SK-N-SH treated with all-trans-retinoic acid at 6 μM for 48 hours (cell line): ENCODE results near the gene RAE1.

Experiments
- ATAC-seq: fragments of 200-7000 bp; cut with Tn5 transposase; 3 replicates; pipeline ENCODE4 v1.9.1; 2020; ENCODE audit warnings: mild to moderate bottlenecking, moderate library complexity
- ARNTL ChIP-seq: fragments of 450-650 bp; formaldehyde crosslinking; IDR thresholded peaks from 2 replicates; pipeline ENCODE4 v1.5.0; 2020; ENCODE audit warnings: low read depth, mild to moderate bottlenecking, moderate library complexity, borderline replicate concordance
- BACH2 ChIP-seq: fragments of 250-450 bp; sonication (Bioruptor Pico); IDR thresholded peaks from 2 replicates; pipeline ENCODE4 v1.9.0; 2021; ENCODE audit warnings: mild to moderate bottlenecking, borderline replicate concordance
- CSDC2 ChIP-seq: fragments of 250-450 bp; sonication (Bioruptor Pico); IDR thresholded peaks from 2 replicates; pipeline ENCODE4 v1.5.0; 2020; ENCODE audit warnings: mild to moderate bottlenecking, moderate library complexity
- ESRRG ChIP-seq: fragments of 250-450 bp; sonication (Bioruptor Pico); IDR thresholded peaks from 2 replicates; pipeline ENCODE4 v1.6.1; 2021; ENCODE audit warnings: mild to moderate bottlenecking
- GLIS3 ChIP-seq: fragments of 250-450 bp; sonication (Bioruptor Pico); IDR thresholded peaks from 2 replicates; pipeline ENCODE4 v1.5.0; 2020; ENCODE audit warnings: mild to moderate bottlenecking, moderate library complexity
- ISL1 ChIP-seq: fragments of 250-450 bp; sonication (Bioruptor Pico); IDR thresholded peaks from 2 replicates; pipeline ENCODE4 v2.1.2; 2022; ENCODE audit warnings: mild to moderate bottlenecking, moderate library complexity
- OSR1 ChIP-seq: fragments of 250-450 bp; sonication (Bioruptor Pico); IDR thresholded peaks from 2 replicates; pipeline ENCODE4 v1.8.0; 2022; ENCODE audit warnings: moderate library complexity, mild to moderate bottlenecking, inconsistent platforms
- POU6F1 ChIP-seq: fragments of 250-450 bp; sonication (Bioruptor Pico); IDR thresholded peaks from 2 replicates; pipeline ENCODE4 v1.8.0; 2021; ENCODE audit warnings: low read depth, mild to moderate bottlenecking, moderate library complexity, borderline replicate concordance
- SNAI2 ChIP-seq: fragments of 250-450 bp; sonication (Bioruptor Pico); IDR thresholded peaks from 2 replicates; pipeline ENCODE4 v1.5.0; 2020; ENCODE audit warnings: mild to moderate bottlenecking, moderate library complexity
- TCF4 ChIP-seq: fragments of 250-450 bp; sonication (Bioruptor Pico); IDR thresholded peaks from 2 replicates; pipeline ENCODE4 v1.8.0; 2021; ENCODE audit warnings: mild to moderate bottlenecking, moderate library complexity, borderline replicate concordance
- TOX ChIP-seq: fragments of 250-450 bp; sonication (Bioruptor Pico); IDR thresholded peaks from 2 replicates; pipeline ENCODE4 v1.8.0; 2021; ENCODE audit warnings: mild to moderate bottlenecking, moderate library complexity, borderline replicate concordance
- TSHZ2 ChIP-seq: fragments of 250-450 bp; sonication (Bioruptor Pico); IDR thresholded peaks from 2 replicates; pipeline ENCODE4 v1.5.0; 2020; ENCODE audit warnings: mild to moderate bottlenecking, moderate library complexity
- ZC3H10 ChIP-seq: fragments of 250-450 bp; sonication (Bioruptor Pico); IDR thresholded peaks from 2 replicates; pipeline ENCODE4 v1.5.1; 2021; ENCODE audit warnings: mild to moderate bottlenecking, moderate library complexity
- ZFP3 ChIP-seq: fragments of 250-450 bp; sonication (Bioruptor Pico); IDR thresholded peaks from 2 replicates; pipeline ENCODE4 v1.5.0; 2020; ENCODE audit warnings: mild to moderate bottlenecking, moderate library complexity
- ZFP30 ChIP-seq: fragments of 450-650 bp; formaldehyde crosslinking; IDR thresholded peaks from 2 replicates; pipeline ENCODE4 v1.5.0; 2022; ENCODE audit warnings: mild to moderate bottlenecking, moderate library complexity
- ZNF565 ChIP-seq: fragments of 450-650 bp; formaldehyde crosslinking; conservative IDR thresholded peaks from 2 replicates; pipeline ENCODE4 v1.5.0; 2020; ENCODE audit warnings: low read depth, mild to moderate bottlenecking, moderate library complexity
- ZNF70 ChIP-seq: fragments of 450-650 bp; formaldehyde crosslinking; IDR thresholded peaks from 2 replicates; pipeline ENCODE4 v1.5.0; 2020; ENCODE audit warnings: mild to moderate bottlenecking, moderate library complexity
- ZNF8 ChIP-seq: fragments of 450-650 bp; formaldehyde crosslinking; IDR thresholded peaks from 2 replicates; pipeline ENCODE4 v1.5.0; 2020; ENCODE audit warnings: mild to moderate bottlenecking, moderate library complexity
- TF ChIP-seq, protein P1 (sequence below): fragments of 250-450 bp; sonication (Bioruptor Pico); IDR thresholded peaks from 2 replicates; pipeline ENCODE4 v1.8.0; 2020; ENCODE audit warnings: mild to moderate bottlenecking, moderate library complexity, borderline replicate concordance
- TF ChIP-seq, protein P2 (sequence below): fragments of 250-450 bp; sonication (Bioruptor Pico); IDR thresholded peaks from 2 replicates; pipeline ENCODE4 v1.5.1; 2020; ENCODE audit warnings: low read depth, mild to moderate bottlenecking, moderate library complexity

The RAE1 gene

DNA sequence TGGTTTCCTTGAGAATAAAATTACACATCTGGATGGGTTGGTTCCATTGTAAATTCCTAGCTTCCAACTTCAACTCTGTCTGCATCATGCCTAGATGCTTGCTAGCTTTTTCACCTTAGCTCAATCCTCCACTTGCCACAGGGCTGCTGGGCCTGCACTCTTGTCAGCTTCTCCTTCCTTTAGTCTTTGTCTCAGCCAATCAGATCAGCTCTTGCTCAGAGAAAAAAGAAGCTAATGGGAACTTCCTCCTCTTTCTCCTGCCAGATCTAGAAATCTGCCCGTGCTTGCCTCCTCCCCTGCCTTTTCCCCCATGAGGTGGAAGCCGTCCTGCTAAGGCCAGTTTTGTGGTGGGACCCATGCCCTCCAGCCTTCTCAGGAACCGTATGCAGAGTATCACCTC is 18.5 kb downstream of the RAE1 start:
- TF ChIP-seq TOX (CRISPR knock-in tag) (no peak), ZC3H10 (CRISPR knock-in tag) (no peak), ZNF8 (CRISPR knock-in tag) (no peak), POU6F1 (CRISPR knock-in tag) (no peak), BACH2 (CRISPR knock-in tag) (no peak), ZNF565 (no peak), TCF4 (CRISPR knock-in tag) (no peak), GLIS3 (CRISPR knock-in tag) (no peak), OSR1 (no peak)
- TF ChIP-seq, protein P1, sequence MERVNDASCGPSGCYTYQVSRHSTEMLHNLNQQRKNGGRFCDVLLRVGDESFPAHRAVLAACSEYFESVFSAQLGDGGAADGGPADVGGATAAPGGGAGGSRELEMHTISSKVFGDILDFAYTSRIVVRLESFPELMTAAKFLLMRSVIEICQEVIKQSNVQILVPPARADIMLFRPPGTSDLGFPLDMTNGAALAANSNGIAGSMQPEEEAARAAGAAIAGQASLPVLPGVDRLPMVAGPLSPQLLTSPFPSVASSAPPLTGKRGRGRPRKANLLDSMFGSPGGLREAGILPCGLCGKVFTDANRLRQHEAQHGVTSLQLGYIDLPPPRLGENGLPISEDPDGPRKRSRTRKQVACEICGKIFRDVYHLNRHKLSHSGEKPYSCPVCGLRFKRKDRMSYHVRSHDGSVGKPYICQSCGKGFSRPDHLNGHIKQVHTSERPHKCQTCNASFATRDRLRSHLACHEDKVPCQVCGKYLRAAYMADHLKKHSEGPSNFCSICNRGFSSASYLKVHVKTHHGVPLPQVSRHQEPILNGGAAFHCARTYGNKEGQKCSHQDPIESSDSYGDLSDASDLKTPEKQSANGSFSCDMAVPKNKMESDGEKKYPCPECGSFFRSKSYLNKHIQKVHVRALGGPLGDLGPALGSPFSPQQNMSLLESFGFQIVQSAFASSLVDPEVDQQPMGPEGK = no peak
- TF ChIP-seq, protein P2, sequence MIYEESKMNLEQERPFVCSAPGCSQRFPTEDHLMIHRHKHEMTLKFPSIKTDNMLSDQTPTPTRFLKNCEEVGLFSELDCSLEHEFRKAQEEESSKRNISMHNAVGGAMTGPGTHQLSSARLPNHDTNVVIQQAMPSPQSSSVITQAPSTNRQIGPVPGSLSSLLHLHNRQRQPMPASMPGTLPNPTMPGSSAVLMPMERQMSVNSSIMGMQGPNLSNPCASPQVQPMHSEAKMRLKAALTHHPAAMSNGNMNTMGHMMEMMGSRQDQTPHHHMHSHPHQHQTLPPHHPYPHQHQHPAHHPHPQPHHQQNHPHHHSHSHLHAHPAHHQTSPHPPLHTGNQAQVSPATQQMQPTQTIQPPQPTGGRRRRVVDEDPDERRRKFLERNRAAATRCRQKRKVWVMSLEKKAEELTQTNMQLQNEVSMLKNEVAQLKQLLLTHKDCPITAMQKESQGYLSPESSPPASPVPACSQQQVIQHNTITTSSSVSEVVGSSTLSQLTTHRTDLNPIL (CRISPR knock-in tag) = no peak
- TF ChIP-seq, all 23 proteins: peak for 0

GRCh38 chr20:57370316-57370715 is 19.3 kb downstream of the RAE1 start:
- no peak for ATAC-seq
- TF ChIP-seq TSHZ2 (CRISPR knock-in tag) (no peak), ISL1 (CRISPR knock-in tag) (no peak), GLIS3 (CRISPR knock-in tag) (no peak), ZC3H10 (CRISPR knock-in tag) (no peak), ZNF70 (CRISPR knock-in tag) (no peak), ZFP30 (CRISPR knock-in tag) (no peak), CSDC2 (no peak), ESRRG (no peak), POU6F1 (CRISPR knock-in tag) (no peak), ZFP3 (CRISPR knock-in tag) (no peak), BACH2 (CRISPR knock-in tag) (no peak), ARNTL (CRISPR knock-in tag) (no peak), SNAI2 (no peak), TOX (CRISPR knock-in tag) (no peak)
- TF ChIP-seq, protein P1 = no peak
- TF ChIP-seq, protein P2 (CRISPR knock-in tag) = no peak
- TF ChIP-seq, all 23 proteins: peak for 0

More for the DNA sequence above, 18.5 kb downstream of the RAE1 start:
- ATAC-seq = no peak
